Measurements from ENCODE around the gene AGPS. TPM values are rescaled to one million over a fixed set of nuclear protein-coding genes. Genes with fewer than 3 reads are reported as not detected.

AGPS gene
- total and polyA plus RNA-seq, 9 of the 15 experiments (the other 6 are each of a cell fraction or from before 2014, with no cell fraction given) = 15.5 to 211 (median 63.1) TPM

- FAIRE-seq = no peak
- BruUV-seq (replicated peaks) = no TSS peak
- Histone ChIP-seq H3K9me3 (replicated peaks; ENCODE audit: control insufficient read depth, insufficient read depth, low read depth, low read length) (no peaks in the 10 kb centered on the region), H3K9ac (ENCODE audit: insufficient read depth in 1 of 2, low read depth in 2 of 2, low read length in 2 of 2) (no peak overlapping the region), H3K4me3 (no peak overlapping the region), H2AFZ (ENCODE audit: low read depth, low read length) (no peak overlapping the region), H3K4me1 (replicated peaks in 1 of 2; ENCODE audit: control insufficient read depth in 2 of 2, insufficient read depth in 2 of 2, low read length in 2 of 2) (no peaks in the 10 kb centered on the region), H3K27me3 (ENCODE audit: control insufficient read depth in 2 of 2, insufficient read depth in 2 of 2, low read length in 2 of 2) (no peaks in the 10 kb centered on the region), H4K20me1 (replicated peaks; ENCODE audit: control insufficient read depth, insufficient read depth, low read length) (no peaks in the 10 kb centered on the region), H3K9me1 (ENCODE audit: control insufficient read depth, insufficient read depth, low read length) (no peaks in the 10 kb centered on the region), H3K27ac (ENCODE audit: extremely low read depth, low read depth, low read length) (no peak overlapping the region), H3K79me2 (ENCODE audit: control insufficient read depth, insufficient read depth, low read length) (no peaks in the 10 kb centered on the region), H3K36me3 (ENCODE audit: control insufficient read depth, insufficient read depth, low read length) (no peaks in the 10 kb centered on the region), H3K4me2 (ENCODE audit: insufficient read depth, low read length) (no peak overlapping the region)
- intact Hi-C loops (cut with micrococcal nuclease) (no loop called here), in situ Hi-C loops (cut with MboI) (no loop called here)
- 58% methylated on average over 2 of the region's 2 CpGs for WGBS (ENCODE audit: insufficient coverage, low coverage, missing lambda C conversion rate)
- TF ChIP-seq VEZF1 (CRISPR knock-in tag; IDR thresholded peaks at IDR 0.05) = no peak
- TF ChIP-seq ZFP91 (CRISPR knock-in tag; IDR thresholded peaks at IDR 0.05) = no peak
- POLR2A ChIA-PET = interaction anchor here (0.6 to 1.2 kb wide), 2 partner anchors 10 to 74 kb away, joined by 3 to 4 read pairs; no protein-coding TSS in a partner anchor
- no peak for DNase-seq (ENCODE audit: extremely low read depth in 1 of 4, low spot score in 3 of 4)
- ATAC-seq = no peak
- CTCF ChIA-PET (ENCODE audit: low intra/inter-chr PET ratio) = no interaction called here
These were observed 36.7 kb upstream of the AGPS start for GRCh38 chr2:177355874-177356273.
